22Rv1 (cell line): ENCODE data around the gene JMJD1C.
"Not testable (repeated sequence)": the region's sequence is repeated elsewhere in the genome, so short reads cannot be mapped to it uniquely, and the experiment has no call there.

ENCODE experiments used
- H3K27ac ChIP-seq: fragments of 450-650 bp; 2 replicates; pipeline ENCODE4 v1.5.1; 2017
- ZFX ChIP-seq: fragments of 450-650 bp; IDR thresholded peaks from 2 replicates; pipeline ENCODE4 v1.6.1; 2017; ENCODE audit warnings: antibody characterized with exemption, borderline replicate concordance
- TF ChIP-seq, protein P1 (sequence below): fragments of 450-650 bp; IDR thresholded peaks from 2 replicates; pipeline ENCODE4 v1.5.1; 2017; ENCODE audit warnings: mild to moderate bottlenecking

Gene JMJD1C

DNA sequence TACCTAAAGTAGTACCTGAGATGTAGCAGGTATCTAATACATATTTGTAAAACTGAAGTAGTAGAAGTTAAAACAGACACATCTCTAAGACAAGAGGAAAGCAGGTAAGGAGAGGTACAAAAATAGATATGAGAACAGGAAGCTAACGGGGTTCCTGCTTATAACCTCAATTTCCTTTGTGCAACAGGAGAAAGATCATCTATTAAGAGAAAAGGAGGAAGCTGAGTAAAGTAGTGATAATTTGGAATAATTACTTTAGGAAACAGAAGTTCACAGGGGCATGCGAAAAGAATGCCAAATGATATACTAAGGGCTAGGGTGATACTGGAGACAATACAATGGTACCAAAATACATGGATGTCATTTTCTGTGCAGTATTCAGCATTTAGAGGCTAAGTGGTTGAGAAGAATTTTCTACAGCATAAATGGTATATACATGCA, 223.9 kb downstream of the JMJD1C start:
- H3K27ac ChIP-seq = no peak overlapping the region
- no peak for TF ChIP-seq ZFX
- TF ChIP-seq, protein P1, sequence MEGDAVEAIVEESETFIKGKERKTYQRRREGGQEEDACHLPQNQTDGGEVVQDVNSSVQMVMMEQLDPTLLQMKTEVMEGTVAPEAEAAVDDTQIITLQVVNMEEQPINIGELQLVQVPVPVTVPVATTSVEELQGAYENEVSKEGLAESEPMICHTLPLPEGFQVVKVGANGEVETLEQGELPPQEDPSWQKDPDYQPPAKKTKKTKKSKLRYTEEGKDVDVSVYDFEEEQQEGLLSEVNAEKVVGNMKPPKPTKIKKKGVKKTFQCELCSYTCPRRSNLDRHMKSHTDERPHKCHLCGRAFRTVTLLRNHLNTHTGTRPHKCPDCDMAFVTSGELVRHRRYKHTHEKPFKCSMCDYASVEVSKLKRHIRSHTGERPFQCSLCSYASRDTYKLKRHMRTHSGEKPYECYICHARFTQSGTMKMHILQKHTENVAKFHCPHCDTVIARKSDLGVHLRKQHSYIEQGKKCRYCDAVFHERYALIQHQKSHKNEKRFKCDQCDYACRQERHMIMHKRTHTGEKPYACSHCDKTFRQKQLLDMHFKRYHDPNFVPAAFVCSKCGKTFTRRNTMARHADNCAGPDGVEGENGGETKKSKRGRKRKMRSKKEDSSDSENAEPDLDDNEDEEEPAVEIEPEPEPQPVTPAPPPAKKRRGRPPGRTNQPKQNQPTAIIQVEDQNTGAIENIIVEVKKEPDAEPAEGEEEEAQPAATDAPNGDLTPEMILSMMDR = no peak

DNA sequence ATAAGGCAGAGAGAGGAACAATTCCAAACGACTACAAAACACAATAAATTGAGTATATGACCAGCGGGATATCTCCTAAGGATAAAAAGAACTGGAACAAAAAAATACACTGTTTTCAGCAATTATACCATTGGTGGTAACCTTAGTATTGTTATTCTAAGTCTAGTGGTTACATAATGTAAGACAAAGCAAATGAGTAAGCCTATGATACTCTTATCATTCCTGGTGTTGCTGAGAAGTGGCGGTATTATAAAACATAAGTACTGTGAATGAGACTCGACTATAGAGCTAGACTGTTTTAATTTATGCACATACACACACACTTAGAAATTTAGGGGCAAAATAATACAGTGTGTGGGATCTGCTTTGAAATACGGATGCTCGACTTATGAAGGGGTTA, 225.0 kb downstream of the JMJD1C start:
- H3K27ac ChIP-seq = no peak overlapping the region
- TF ChIP-seq ZFX = no peak
- TF ChIP-seq, protein P1 = no peak

DNA sequence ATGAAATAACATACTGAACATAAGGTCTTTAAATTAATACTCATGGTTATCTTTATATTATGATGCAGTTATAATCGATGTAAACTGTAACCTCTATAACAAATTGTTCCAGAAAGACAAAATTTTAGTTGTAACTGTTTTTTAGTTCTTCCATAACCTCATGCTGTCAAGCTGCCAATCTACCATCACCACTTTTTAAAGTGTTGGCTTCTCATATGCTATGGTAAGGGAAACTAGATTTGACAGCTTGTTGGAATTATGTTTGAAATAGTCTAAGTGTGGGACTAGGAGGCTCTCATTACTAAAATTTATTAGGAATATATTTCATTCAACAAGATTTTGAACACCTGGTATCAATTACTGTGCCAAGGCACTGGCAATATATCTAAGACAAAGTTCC, 227.3 kb downstream of the JMJD1C start:
- H3K27ac ChIP-seq = no peak overlapping the region

DNA sequence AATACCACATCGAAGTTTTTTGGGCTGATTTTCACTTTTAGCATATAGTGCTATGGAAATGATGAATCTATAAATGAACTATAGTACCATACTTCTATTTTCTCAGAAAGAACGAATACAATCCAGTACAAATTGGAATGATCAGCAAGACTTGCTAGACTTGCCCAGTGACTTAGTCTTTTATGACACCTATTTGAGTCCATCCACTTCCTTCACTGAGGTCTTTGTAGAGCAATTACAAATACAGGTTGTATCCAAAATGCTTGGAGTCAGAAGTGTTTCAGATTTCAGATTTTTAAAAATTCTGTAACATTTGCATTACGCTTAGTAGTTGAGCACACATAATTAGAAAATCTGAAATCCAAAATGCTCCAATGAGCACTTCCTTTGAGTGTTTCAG, 228.4 kb downstream of the JMJD1C start:
- TF ChIP-seq, protein P1 = no peak
- TF ChIP-seq ZFX = no peak
- peak overlapping the region; percentile 66 for H3K27ac ChIP-seq

More for the DNA sequence above, 227.3 kb downstream of the JMJD1C start:
- TF ChIP-seq ZFX = no peak
- TF ChIP-seq, protein P1 = no peak

DNA sequence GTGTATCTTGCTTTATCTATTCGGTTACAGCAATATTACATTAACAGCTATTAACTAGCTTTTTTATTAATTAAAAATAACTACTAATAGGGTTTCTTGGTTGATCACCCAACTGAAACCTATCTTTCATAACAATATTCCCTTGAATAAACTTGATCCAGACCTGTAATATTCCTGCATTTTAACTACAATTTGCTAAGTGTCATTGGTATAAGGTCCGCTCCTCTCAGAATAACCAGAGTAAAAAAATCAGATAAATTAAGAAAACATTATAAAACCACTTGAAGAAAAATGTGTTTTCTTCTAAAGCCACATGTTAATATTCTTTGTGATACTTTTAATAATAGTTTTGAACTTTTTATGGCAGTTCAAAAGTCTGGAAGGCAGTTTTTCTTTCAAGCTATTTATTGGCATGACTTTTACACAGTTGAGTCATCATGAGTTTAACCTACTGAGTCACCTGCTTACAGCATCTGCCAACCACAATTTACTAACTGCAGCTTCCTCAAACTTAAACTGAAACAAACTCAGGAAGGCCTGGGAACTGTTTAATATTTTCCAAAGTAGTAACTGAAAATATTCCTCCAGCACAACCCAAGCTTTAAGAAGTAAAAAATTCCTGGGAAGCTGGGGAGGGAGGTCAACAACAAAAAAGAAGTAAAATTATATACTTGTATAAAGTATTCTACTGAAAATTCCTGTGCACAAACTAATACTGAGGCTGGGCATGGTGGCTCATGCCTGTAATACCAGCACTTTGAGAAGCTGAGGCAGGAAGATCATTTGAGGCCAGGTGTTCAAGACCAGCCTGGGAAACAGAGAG, 229.5 kb downstream of the JMJD1C start:
- H3K27ac ChIP-seq = peak overlapping the region; percentile 66
- TF ChIP-seq, protein P1 = no peak
- no peak for TF ChIP-seq ZFX

DNA sequence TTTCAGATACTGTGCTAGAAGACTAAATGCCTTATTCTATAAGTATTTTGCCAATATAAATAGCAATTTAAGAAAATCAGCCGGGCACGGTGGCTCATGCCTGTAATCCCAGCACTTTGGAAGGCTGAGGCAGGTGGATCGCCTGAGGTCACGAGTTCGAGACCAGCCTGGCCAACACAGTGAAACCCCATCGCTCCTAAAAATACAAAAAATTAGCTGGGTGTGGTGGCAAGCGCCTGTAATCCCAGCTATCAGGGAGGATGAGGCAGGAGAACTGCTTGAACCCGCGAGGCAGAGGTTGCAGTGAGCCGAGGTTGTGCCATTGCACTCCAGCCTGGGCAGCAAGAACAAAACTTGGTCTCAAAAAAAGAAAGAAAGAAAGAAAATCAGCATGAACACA, 230.6 kb downstream of the JMJD1C start:
- H3K27ac ChIP-seq = not testable (repeated sequence)

DNA sequence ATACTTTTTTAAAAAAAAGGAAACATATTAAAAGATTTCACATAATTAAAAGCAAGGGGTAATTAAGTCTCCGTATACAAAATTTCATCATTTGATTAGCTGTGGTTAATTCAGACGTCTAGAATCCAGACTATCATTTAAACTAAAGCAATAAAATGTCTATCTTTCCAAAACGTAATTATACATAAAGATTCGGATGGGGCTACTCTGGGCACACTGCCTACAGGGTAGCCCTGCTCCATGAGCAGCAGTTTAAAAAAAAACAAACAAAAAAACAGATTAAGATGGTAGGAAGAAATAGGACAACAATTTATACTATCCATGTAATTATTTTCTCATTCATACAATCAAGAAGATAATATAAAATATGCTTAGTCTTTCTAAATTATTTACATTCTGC, 236.6 kb downstream of the JMJD1C start:
- H3K27ac ChIP-seq = no peak overlapping the region
- TF ChIP-seq, protein P1 = no peak
- no peak for TF ChIP-seq ZFX
